ENCODE measurements around the gene KRT83. TPM values are rescaled to one million over a fixed set of nuclear protein-coding genes. Genes with fewer than 3 reads are reported as not detected.

KRT83 gene
- total and polyA plus RNA-seq, 2 of the 13 experiments (the other 11 are each of a cell fraction or from before 2014, with no cell fraction given), result not detected

- ATAC-seq, result no peak
- CTCF ChIA-PET (ENCODE audit: low intra/inter-chr PET ratio, low total read pairs), result no interaction called here
Measured at GRCh38 chr12:52298677-52299190, 22.5 kb downstream of the KRT83 start.

GRCh38 chr12:52296572-52297215 is 24.5 kb downstream of the KRT83 start:
- no peak overlapping the region for H3K27ac ChIP-seq (ENCODE audit: extremely low read length, insufficient read depth, low read length)
- intact Hi-C loops (cut with micrococcal nuclease; ENCODE audit: unreplicated experiment), result no loop called here
- ChIA-PET POLR2A (no interaction called here), CTCF (ENCODE audit: low intra/inter-chr PET ratio, low total read pairs) (no interaction called here)
- 17% methylated on average over 5 of the region's 5 CpGs for WGBS (ENCODE audit: low lambda C conversion rate)
- H3K9me3 ChIP-seq (ENCODE audit: low read length), result no peaks in the 10 kb centered on the region
- peaks cover 0 to 9% of the 10 kb centered on the region in 2 experiments; a peak in 1 of 5 replicates for H3K27me3 ChIP-seq (ENCODE audit: control insufficient read depth in 1 of 2, insufficient read depth in 2 of 2, low read length in 2 of 2)
- no peak overlapping the region for H3K4me3 ChIP-seq (replicated peaks in 1 of 3; ENCODE audit: insufficient read depth in 1 of 3, low read depth in 2 of 3, low read length in 3 of 3)
- no peak overlapping the region for H3K4me2 ChIP-seq (ENCODE audit: low read depth, low read length)
- FAIRE-seq (no peak), ATAC-seq (no peak), DNase-seq (ENCODE audit: low spot score) (no peak)
- in situ Hi-C loops (cut with HindIII; ENCODE audit: extremely low pct_ligation_motif_present, low pct_unique_long_range_greater_than_20kb), result no loop called here
- H3K9ac ChIP-seq (ENCODE audit: insufficient read depth, low read depth, low read length), result no peak overlapping the region
- H3K79me2 ChIP-seq (ENCODE audit: insufficient read depth, low read length), result no peaks in the 10 kb centered on the region
- TF ChIP-seq POGK (CRISPR knock-in tag; conservative IDR thresholded peaks at IDR 0.05) (no peak), MATR3 (CRISPR knock-in tag; IDR thresholded peaks at IDR 0.05) (no peak), ZNF431 (CRISPR knock-in tag; IDR thresholded peaks at IDR 0.05; ENCODE audit: borderline replicate concordance, low read depth) (no peak)
- no TSS peak for BruUV-seq (replicated peaks)
- no peak overlapping the region for H2AFZ ChIP-seq (ENCODE audit: low read length)
- H4K20me1 ChIP-seq (ENCODE audit: insufficient read depth, low read length), result no peaks in the 10 kb centered on the region
- no peaks in the 10 kb centered on the region for H3K4me1 ChIP-seq (ENCODE audit: insufficient read depth, low read length)
- no peaks in the 10 kb centered on the region for H3K36me3 ChIP-seq (replicated peaks in 1 of 2; ENCODE audit: control insufficient read depth in 1 of 2, insufficient read depth in 2 of 2, low read length in 2 of 2)

More at GRCh38 chr12:52298677-52299190, 22.5 kb downstream of the KRT83 start:
- Histone ChIP-seq H2AFZ (ENCODE audit: low read length) (no peak overlapping the region), H3K79me2 (ENCODE audit: insufficient read depth, low read length) (no peaks in the 10 kb centered on the region), H3K4me2 (ENCODE audit: low read depth, low read length) (no peak overlapping the region), H3K9me3 (ENCODE audit: low read length) (no peaks in the 10 kb centered on the region), H3K36me3 (replicated peaks in 1 of 2; ENCODE audit: control insufficient read depth in 1 of 2, insufficient read depth in 2 of 2, low read length in 2 of 2) (no peaks in the 10 kb centered on the region), H3K4me3 (replicated peaks in 1 of 3; ENCODE audit: insufficient read depth in 1 of 3, low read depth in 2 of 3, low read length in 3 of 3) (no peak overlapping the region), H3K9ac (ENCODE audit: insufficient read depth, low read depth, low read length) (no peak overlapping the region), H4K20me1 (ENCODE audit: insufficient read depth, low read length) (no peaks in the 10 kb centered on the region), H3K27me3 (ENCODE audit: control insufficient read depth in 1 of 2, insufficient read depth in 2 of 2, low read length in 2 of 2) (peaks cover 0 to 7% of the 10 kb centered on the region in 2 experiments; a peak in 1 of 5 replicates), H3K4me1 (ENCODE audit: insufficient read depth, low read length) (no peaks in the 10 kb centered on the region), H3K27ac (ENCODE audit: extremely low read length, insufficient read depth, low read length) (no peak overlapping the region)
- POLR2A ChIA-PET, result no interaction called here
- FAIRE-seq (no peak), DNase-seq (ENCODE audit: low spot score) (no peak)
- WGBS (ENCODE audit: low lambda C conversion rate), result 23% methylated on average over 4 of the region's 4 CpGs
- no peak for TF ChIP-seq ZNF335 (CRISPR knock-in tag; IDR thresholded peaks at IDR 0.05)
- TF ChIP-seq ZFY (CRISPR knock-in tag; IDR thresholded peaks at IDR 0.05), result no peak
- TF ChIP-seq GMEB2 (CRISPR knock-in tag; IDR thresholded peaks at IDR 0.05; ENCODE audit: low read depth), result no peak
- no peak for TF ChIP-seq ZFP62 (CRISPR knock-in tag; IDR thresholded peaks at IDR 0.05)
- BruUV-seq (replicated peaks), result no TSS peak
- in situ Hi-C loops (cut with HindIII; ENCODE audit: extremely low pct_ligation_motif_present, low pct_unique_long_range_greater_than_20kb) (no loop called here), intact Hi-C loops (cut with micrococcal nuclease; ENCODE audit: unreplicated experiment) (no loop called here)

Data from HepG2 (cell line).